ENCODE results near the gene RWDD4.

The RWDD4 gene

DNA sequence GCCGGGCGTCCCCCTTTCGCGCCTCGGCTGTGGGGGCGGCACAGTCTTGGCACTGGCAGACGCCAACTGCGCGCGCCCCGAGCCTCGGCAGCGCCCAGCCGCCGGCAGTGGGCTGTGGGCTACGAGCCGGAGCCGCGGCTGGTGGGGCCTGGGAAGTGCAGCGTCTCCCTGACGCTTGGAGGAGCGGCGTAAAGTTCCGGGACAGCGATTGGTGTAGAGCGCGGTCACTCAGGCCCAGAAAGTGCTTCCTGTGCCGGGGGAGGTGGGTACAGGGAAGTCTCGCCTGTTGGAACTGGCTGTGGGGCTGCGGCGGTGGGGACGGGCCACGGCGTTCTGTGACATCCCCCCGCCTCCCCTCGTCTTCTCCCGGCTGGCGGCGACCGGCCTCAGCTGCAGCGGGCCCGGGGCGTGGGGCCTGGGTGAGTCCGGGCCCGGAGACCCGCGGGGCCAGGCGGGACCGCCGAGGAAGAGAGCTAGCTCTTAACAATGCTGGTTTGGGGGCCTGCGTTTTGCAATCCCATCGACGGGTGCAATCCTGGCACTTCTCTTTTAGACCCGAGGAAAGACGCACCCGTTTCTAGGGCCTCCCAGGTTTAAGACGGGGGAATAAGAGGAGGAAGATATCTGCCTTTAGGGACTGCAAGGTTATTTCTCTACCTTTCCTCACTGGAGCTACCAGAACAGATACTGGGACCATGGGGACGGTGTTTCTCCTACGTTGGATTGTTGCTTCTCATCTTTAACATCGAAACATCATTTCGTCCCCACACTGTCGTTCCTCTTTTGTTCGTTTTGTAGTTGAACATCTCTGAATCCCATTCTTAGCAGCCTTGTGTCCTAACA lies at the start of gene RWDD4, which contains the start of gene TRAPPC11:
RWDD4 (minus strand) TSS at position 157 of the 843 bp plus-strand sequence. CDS start 233 bp downstream, outside the sequence.
TRAPPC11 (plus strand) TSS at position 265 of the 843 bp plus-strand sequence. CDS start 4,575 bp downstream, outside the sequence.
- TF ChIP-seq, protein P1, sequence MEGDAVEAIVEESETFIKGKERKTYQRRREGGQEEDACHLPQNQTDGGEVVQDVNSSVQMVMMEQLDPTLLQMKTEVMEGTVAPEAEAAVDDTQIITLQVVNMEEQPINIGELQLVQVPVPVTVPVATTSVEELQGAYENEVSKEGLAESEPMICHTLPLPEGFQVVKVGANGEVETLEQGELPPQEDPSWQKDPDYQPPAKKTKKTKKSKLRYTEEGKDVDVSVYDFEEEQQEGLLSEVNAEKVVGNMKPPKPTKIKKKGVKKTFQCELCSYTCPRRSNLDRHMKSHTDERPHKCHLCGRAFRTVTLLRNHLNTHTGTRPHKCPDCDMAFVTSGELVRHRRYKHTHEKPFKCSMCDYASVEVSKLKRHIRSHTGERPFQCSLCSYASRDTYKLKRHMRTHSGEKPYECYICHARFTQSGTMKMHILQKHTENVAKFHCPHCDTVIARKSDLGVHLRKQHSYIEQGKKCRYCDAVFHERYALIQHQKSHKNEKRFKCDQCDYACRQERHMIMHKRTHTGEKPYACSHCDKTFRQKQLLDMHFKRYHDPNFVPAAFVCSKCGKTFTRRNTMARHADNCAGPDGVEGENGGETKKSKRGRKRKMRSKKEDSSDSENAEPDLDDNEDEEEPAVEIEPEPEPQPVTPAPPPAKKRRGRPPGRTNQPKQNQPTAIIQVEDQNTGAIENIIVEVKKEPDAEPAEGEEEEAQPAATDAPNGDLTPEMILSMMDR (IDR thresholded peaks at IDR 0.05; ENCODE audit: control extremely low read depth, extremely low read depth, low read depth, missing control alignments), result no peak
- ChIA-PET POLR2A (no interaction called here), CTCF (interaction anchor here (0.9 to 1.6 kb wide), 5 partner anchors 9 to 215 kb away, joined by 3 to 4 read pairs (median 3); partner anchors contain the start of gene CDKN2AIP)
- peak; percentile 99 for DNase-seq (ENCODE audit: extremely low spot score)

DNA sequence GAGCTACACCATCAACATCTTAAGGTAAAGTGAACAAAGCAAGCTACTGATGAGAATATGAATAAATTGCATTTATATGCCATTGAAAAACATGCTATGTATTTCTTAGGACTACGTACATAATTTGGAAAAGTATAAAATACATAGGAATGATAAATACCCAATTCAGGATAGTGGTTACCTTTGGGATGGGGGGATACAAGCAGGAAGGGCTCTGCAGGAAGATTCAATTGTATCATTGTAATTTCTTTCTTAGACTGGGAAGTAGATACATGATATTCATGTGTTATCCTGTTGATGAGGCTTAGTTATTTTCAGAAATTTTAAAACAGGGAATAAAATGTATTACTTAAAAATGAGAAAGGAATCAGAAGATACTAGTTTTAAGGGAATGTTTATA lies 43.5 kb upstream of the RWDD4 start:
- no peak for DNase-seq (ENCODE audit: extremely low spot score)
- ChIA-PET CTCF (interaction anchor here (0.9 to 1.8 kb wide), 4 partner anchors 10 to 19 kb away, joined by 3 to 6 read pairs (median 3); no protein-coding TSS in a partner anchor), POLR2A (no interaction called here)
- TF ChIP-seq, protein P1 (IDR thresholded peaks at IDR 0.05; ENCODE audit: control extremely low read depth, extremely low read depth, low read depth, missing control alignments), result no peak

DNA sequence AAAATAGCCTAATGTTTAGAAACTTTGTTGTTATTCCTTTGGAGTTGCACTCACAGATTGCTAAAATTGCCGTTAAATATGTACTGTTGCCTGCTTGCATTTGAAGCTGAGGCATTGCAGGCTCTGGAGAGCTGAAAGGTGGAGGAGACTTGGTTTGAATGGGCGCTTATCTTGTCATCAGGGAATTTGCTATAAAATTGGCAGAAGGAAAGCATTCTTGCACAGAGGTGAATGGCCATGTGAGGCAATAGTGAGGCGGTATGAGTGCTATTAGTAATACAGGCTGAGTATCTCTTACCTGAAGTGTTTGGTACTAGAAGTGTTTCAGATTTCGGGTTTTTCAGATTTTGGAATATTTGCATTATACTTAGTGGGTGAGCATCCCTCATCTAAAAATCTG lies 41.4 kb upstream of the RWDD4 start:
- no peak for DNase-seq (ENCODE audit: extremely low spot score)
- CTCF ChIA-PET, result interaction anchor here (1.1 kb wide), 1 partner anchor 15 kb away, joined by 3 read pairs; no protein-coding TSS in a partner anchor
- POLR2A ChIA-PET, result no interaction called here
- TF ChIP-seq, protein P1 (IDR thresholded peaks at IDR 0.05; ENCODE audit: control extremely low read depth, extremely low read depth, low read depth, missing control alignments), result no peak

DNA sequence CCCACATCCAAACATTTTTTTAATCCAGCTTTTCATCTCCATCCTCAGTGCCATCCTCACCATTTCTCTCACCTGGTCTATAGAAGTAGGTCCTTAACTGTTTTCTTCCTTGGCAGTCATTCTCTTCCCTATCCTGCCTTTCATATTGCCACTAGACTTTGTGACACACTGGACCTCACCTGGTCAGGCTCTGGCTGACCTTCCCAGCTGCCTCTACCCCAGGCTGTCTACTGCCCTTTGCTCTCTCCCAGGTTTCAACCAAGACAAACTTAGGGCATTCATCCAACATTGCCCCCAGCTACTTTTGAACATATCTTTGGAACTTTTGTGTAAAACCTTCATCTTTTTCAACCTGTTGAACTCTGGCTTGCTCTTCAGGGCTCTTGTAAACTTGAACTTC lies 39.9 kb upstream of the RWDD4 start:
- DNase-seq (ENCODE audit: extremely low spot score), result no peak
- TF ChIP-seq, protein P1 (IDR thresholded peaks at IDR 0.05; ENCODE audit: control extremely low read depth, extremely low read depth, low read depth, missing control alignments), result no peak
- ChIA-PET POLR2A (no interaction called here), CTCF (interaction anchor here (1.1 to 1.6 kb wide), 4 partner anchors 12 to 1046 kb away, joined by 3 to 7 read pairs (median 3); no protein-coding TSS in a partner anchor)

DNA sequence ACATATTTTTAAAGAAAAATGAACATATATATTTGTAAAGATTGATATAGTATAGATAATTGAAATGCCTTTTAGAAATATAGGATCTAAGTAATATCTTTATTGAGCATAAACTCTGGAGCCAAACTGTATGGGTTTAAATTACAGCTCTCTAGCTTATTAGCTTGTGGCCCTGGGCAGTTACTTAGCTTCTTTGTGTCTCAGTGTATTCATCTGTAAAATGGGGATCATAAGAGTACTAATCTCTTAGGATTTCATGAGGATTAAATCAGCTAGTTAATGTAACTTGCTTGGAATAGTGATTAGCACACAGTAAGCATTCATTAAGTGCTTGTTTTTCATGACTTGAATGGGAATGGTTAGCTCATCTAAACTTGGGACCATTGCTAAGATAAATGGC lies 32.9 kb upstream of the RWDD4 start:
- ChIA-PET POLR2A (no interaction called here), CTCF (interaction anchor here (0.9 to 2.2 kb wide), 4 partner anchors 10 to 26 kb away, joined by 3 to 6 read pairs (median 3); no protein-coding TSS in a partner anchor)
- no peak for DNase-seq (ENCODE audit: extremely low spot score)
- TF ChIP-seq, protein P1 (IDR thresholded peaks at IDR 0.05; ENCODE audit: control extremely low read depth, extremely low read depth, low read depth, missing control alignments), result no peak

DNA sequence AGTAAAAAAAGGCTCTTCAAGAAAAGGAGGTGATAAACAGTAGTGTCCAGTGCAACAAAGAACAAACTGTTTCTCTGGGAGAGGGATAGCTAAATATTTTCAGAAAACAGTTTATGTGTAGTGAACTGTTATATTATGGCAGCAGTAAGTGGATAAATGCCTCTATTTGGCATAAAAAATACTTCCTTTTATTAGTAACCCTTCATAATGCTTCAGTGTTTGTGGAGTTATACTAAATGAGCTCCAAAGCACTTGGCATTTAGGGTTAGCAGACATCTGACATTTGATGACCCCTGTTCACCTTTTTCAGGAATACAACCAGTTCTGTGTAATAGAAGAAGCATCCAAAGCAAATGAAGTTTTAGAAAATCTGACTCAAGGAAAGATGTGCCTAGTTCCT lies 32.0 kb upstream of the RWDD4 start:
- CTCF ChIA-PET, result interaction anchor here (1.3 to 2.2 kb wide), 2 partner anchors 12 to 13 kb away, joined by 3 to 6 read pairs; no protein-coding TSS in a partner anchor
- POLR2A ChIA-PET, result no interaction called here
- TF ChIP-seq, protein P1 (IDR thresholded peaks at IDR 0.05; ENCODE audit: control extremely low read depth, extremely low read depth, low read depth, missing control alignments), result no peak
- DNase-seq (ENCODE audit: extremely low spot score), result no peak
